GM19193 (cell line): ENCODE data around the gene LYG2.
"Not testable (repeated sequence)": the region's sequence is repeated elsewhere in the genome, so short reads cannot be mapped to it uniquely, and the experiment has no call there.

ENCODE experiments used
- POLR2A ChIP-seq: IDR thresholded peaks from 4 replicates; pipeline ENCODE4 v1.6.1; 2011; ENCODE audit not compliant: insufficient read depth, insufficient read length; ENCODE audit errors: extremely low read depth

Gene LYG2

GRCh38 chr2:99255491-99256318 lies at the start of gene LYG2:
Gene LYG2 (minus strand): TSS chr2:99255666. CDS start chr2:99254260, 1,406 bp downstream.
- no peak for TF ChIP-seq POLR2A

GRCh38 chr2:99301097-99301496 lies 45.6 kb upstream of the LYG2 start, which contains the start of gene LYG1:
Gene LYG1 (minus strand): TSS chr2:99301197. CDS start chr2:99295670, 5,527 bp downstream.
- TF ChIP-seq POLR2A: not testable (repeated sequence)

GRCh38 chr2:99299580-99299979 lies 44.1 kb upstream of the LYG2 start:
- TF ChIP-seq POLR2A: no peak

- TF ChIP-seq POLR2A: no peak
Observed at GRCh38 chr2:99297994-99298393, 42.5 kb upstream of the LYG2 start.

GRCh38 chr2:99285526-99285925 lies 30.1 kb upstream of the LYG2 start:
- no peak for TF ChIP-seq POLR2A

- no peak for TF ChIP-seq POLR2A
Observed at GRCh38 chr2:99279969-99280695, 24.7 kb upstream of the LYG2 start.

- no peak for TF ChIP-seq POLR2A
Observed at GRCh38 chr2:99278793-99279291, 23.4 kb upstream of the LYG2 start.

- no peak for TF ChIP-seq POLR2A
Observed at GRCh38 chr2:99275882-99276281, 20.4 kb upstream of the LYG2 start.

GRCh38 chr2:99261242-99261641 lies 5.8 kb upstream of the LYG2 start:
- no peak for TF ChIP-seq POLR2A

GRCh38 chr2:99260184-99260583 lies 4.7 kb upstream of the LYG2 start:
- no peak for TF ChIP-seq POLR2A

- TF ChIP-seq POLR2A: no peak
Observed at GRCh38 chr2:99259465-99259864, 4.0 kb upstream of the LYG2 start.

GRCh38 chr2:99256677-99257076 lies 1.2 kb upstream of the LYG2 start:
- TF ChIP-seq POLR2A: no peak

GRCh38 chr2:99249951-99250350 lies 5.5 kb downstream of the LYG2 start:
- no peak for TF ChIP-seq POLR2A

GRCh38 chr2:99242151-99242550 lies 13.3 kb downstream of the LYG2 start:
- no peak for TF ChIP-seq POLR2A

- no peak for TF ChIP-seq POLR2A
Observed at GRCh38 chr2:99240431-99240830, 15.0 kb downstream of the LYG2 start.

- TF ChIP-seq POLR2A: no peak
Observed at GRCh38 chr2:99238599-99238998, 16.9 kb downstream of the LYG2 start.

- TF ChIP-seq POLR2A: no peak
Observed at GRCh38 chr2:99217929-99218501, 37.5 kb downstream of the LYG2 start.
